Measurements from ENCODE around the gene EIF4E2.

DNA sequence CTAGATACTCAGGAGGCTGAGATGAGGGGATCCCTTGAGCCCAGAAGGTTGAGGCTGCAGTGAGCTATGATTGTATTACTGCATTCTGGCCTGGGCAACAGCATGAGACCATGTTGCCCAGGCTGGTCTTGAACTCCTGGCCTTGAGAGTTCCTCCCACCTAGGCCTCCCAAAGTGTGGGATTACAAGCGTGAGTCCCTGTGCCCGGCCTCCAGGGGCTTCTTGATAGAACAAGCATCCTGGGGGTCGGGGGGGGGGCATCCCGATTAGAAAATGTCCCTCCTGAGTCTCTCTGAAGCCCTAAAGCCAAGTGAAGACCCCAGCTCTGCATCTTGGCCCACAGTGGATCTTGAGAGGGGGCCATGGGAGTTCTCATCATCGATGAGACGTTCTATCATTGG lies 60.6 kb downstream of the EIF4E2 start:
- TF ChIP-seq TEAD4 (IDR thresholded peaks at IDR 0.05) (no peak), RAD21 (IDR thresholded peaks at IDR 0.05; ENCODE audit: low read depth) (no peak), CEBPB (IDR thresholded peaks at IDR 0.05) (no peak), EP300 (IDR thresholded peaks at IDR 0.05; ENCODE audit: borderline replicate concordance) (no peak), CREB1 (IDR thresholded peaks at IDR 0.05; ENCODE audit: low read depth) (no peak), EGR1 (IDR thresholded peaks at IDR 0.05) (no peak), YY1 (IDR thresholded peaks at IDR 0.05; ENCODE audit: low read depth) (no peak), ZBTB7A (IDR thresholded peaks at IDR 0.05; ENCODE audit: low read depth) (no peak), TAF1 (IDR thresholded peaks at IDR 0.05; ENCODE audit: low read depth) (no peak)
- TF ChIP-seq, protein P1, sequence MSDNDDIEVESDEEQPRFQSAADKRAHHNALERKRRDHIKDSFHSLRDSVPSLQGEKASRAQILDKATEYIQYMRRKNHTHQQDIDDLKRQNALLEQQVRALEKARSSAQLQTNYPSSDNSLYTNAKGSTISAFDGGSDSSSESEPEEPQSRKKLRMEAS (IDR thresholded peaks at IDR 0.05): no peak
- TF ChIP-seq, protein P2, sequence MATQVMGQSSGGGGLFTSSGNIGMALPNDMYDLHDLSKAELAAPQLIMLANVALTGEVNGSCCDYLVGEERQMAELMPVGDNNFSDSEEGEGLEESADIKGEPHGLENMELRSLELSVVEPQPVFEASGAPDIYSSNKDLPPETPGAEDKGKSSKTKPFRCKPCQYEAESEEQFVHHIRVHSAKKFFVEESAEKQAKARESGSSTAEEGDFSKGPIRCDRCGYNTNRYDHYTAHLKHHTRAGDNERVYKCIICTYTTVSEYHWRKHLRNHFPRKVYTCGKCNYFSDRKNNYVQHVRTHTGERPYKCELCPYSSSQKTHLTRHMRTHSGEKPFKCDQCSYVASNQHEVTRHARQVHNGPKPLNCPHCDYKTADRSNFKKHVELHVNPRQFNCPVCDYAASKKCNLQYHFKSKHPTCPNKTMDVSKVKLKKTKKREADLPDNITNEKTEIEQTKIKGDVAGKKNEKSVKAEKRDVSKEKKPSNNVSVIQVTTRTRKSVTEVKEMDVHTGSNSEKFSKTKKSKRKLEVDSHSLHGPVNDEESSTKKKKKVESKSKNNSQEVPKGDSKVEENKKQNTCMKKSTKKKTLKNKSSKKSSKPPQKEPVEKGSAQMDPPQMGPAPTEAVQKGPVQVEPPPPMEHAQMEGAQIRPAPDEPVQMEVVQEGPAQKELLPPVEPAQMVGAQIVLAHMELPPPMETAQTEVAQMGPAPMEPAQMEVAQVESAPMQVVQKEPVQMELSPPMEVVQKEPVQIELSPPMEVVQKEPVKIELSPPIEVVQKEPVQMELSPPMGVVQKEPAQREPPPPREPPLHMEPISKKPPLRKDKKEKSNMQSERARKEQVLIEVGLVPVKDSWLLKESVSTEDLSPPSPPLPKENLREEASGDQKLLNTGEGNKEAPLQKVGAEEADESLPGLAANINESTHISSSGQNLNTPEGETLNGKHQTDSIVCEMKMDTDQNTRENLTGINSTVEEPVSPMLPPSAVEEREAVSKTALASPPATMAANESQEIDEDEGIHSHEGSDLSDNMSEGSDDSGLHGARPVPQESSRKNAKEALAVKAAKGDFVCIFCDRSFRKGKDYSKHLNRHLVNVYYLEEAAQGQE (IDR thresholded peaks at IDR 0.05; ENCODE audit: low read depth): no peak
- TF ChIP-seq, protein P3, sequence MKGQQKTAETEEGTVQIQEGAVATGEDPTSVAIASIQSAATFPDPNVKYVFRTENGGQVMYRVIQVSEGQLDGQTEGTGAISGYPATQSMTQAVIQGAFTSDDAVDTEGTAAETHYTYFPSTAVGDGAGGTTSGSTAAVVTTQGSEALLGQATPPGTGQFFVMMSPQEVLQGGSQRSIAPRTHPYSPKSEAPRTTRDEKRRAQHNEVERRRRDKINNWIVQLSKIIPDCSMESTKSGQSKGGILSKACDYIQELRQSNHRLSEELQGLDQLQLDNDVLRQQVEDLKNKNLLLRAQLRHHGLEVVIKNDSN (IDR thresholded peaks at IDR 0.05): no peak

All from Ishikawa (cell line).